H1 (cell line): ENCODE data around the gene CTTNBP2NL. TPM values are rescaled to one million over a fixed set of nuclear protein-coding genes. Genes with fewer than 3 reads are reported as not detected.
A peak's percentile ranks its signal among the peaks of the same experiment; 100 is the strongest.

Experiments used
- CEBPB ChIP-seq: IDR thresholded peaks from 2 replicates; pipeline ENCODE4 v1.6.1; 2012; ENCODE audit warnings: low read depth, low read length
- CTCF ChIP-seq, 3 experiments: IDR thresholded peaks; 1 replicate in 2 of 3; 2 replicates in 1 of 3; pipeline versions ENCODE4 v1.5.1 to v1.6.1; 2011; ENCODE audit warnings: low read length in 3 of 3, mild to moderate bottlenecking in 3 of 3, inconsistent platforms in 2 of 3, low read depth in 1 of 3, moderate library complexity in 1 of 3; ENCODE audit not compliant: insufficient read depth in 1 of 3; ENCODE audit errors: control extremely low read depth in 1 of 3
- GABPA ChIP-seq: IDR thresholded peaks from 2 replicates; pipeline ENCODE4 v1.6.1; 2011; ENCODE audit warnings: mild to moderate bottlenecking, low read length, moderate library complexity, borderline replicate concordance; ENCODE audit not compliant: insufficient read depth
- JUND ChIP-seq: IDR thresholded peaks from 2 replicates; pipeline ENCODE4 v1.6.1; 2011; ENCODE audit warnings: mild to moderate bottlenecking, improper control_type of control experiment, low read length
- POLR2A ChIP-seq, 2 experiments: IDR thresholded peaks; 1 replicate in 1 of 2; 2 replicates in 1 of 2; pipeline ENCODE4 v1.6.1; 2011; ENCODE audit warnings: low read depth in 2 of 2, low read length in 2 of 2, mild to moderate bottlenecking in 2 of 2; ENCODE audit errors: control extremely low read depth in 1 of 2
- TBP ChIP-seq: IDR thresholded peaks from 2 replicates; pipeline ENCODE4 v1.6.1; 2011; ENCODE audit warnings: low read depth, low read length, improper control_type of control experiment
- polyA plus RNA-seq, 7 experiments: library from polyadenylated mRNA; depleted of rRNA in 3 of 7; stranded (reverse) in 5 of 7; unstranded in 2 of 7; fragments of >200 nt in 5 of 7; fragments of 200-250 nt in 2 of 7; gene quantifications; 1 replicate in 5 of 7; 2 replicates in 1 of 7; 4 replicates in 1 of 7; pipeline versions ENCODE4 v1.2.1 to v1.2.3, GENCODE V29; 2011 to 2013; ENCODE audit warnings: missing spikeins in 2 of 7, mixed read lengths in 2 of 7
- total RNA-seq: library from RNA; stranded (reverse); fragmentation: NEBNext Ultra II Directional; extraction: Animal tissue kit (Norgen Biotek cat#: 25700); gene quantifications from 2 replicates; pipeline ENCODE4 v1.2.1, GENCODE V29; 2021

CTTNBP2NL gene
- total and polyA plus RNA-seq, 2 of the 8 experiments (the other 6 are each of a cell fraction or from before 2014, with no cell fraction given): 6.4 to 35.1 TPM

- TF ChIP-seq CTCF (IDR thresholded peaks at IDR 0.05; ENCODE audit: control extremely low read depth in 1 of 3, insufficient read depth in 1 of 3, low read depth in 1 of 3, low read length in 3 of 3) (peak; percentile 85 to 97 (median 96)), POLR2A (IDR thresholded peaks at IDR 0.05; ENCODE audit: control extremely low read depth in 1 of 2, low read depth in 2 of 2, low read length in 2 of 2) (no peak), GABPA (0 out of 2 replicates have a peak, but pooled peaks have one; percentile 55), CEBPB (0 out of 2 replicates have a peak, but pooled peaks have one; percentile 6), JUND (0 out of 2 replicates have a peak, but pooled peaks have one; percentile 18), TBP (0 out of 2 replicates have a peak, but pooled peaks have one; percentile 14)
These were observed 37.1 kb upstream of the CTTNBP2NL start (continued) for GRCh38 chr1:112358798-112359408.
